BLaER1 (cell line): ENCODE data around the gene CDC7.

ENCODE experiments used
- H3K27ac ChIP-seq: shearing (Covaris generic); formaldehyde crosslinking; 2 replicates; pipeline ENCODE4 v1.8.1; 2022
- H3K27me3 ChIP-seq: shearing (Covaris generic); formaldehyde crosslinking; 2 replicates; pipeline ENCODE4 v1.8.1; 2022
- H3K36me3 ChIP-seq: shearing (Covaris generic); formaldehyde crosslinking; 2 replicates; pipeline ENCODE4 v1.8.1; 2022
- H3K4me1 ChIP-seq: shearing (Covaris generic); formaldehyde crosslinking; 2 replicates; pipeline ENCODE4 v1.8.1; 2022
- H3K4me2 ChIP-seq: shearing (Covaris generic); formaldehyde crosslinking; 2 replicates; pipeline ENCODE4 v1.8.1; 2022
- H3K4me3 ChIP-seq: shearing (Covaris generic); formaldehyde crosslinking; 2 replicates; pipeline ENCODE4 v1.8.1; 2022
- H3K9ac ChIP-seq: shearing (Covaris generic); formaldehyde crosslinking; 2 replicates; pipeline ENCODE4 v1.8.1; 2022
- H3K9me3 ChIP-seq: shearing (Covaris generic); formaldehyde crosslinking; 2 replicates; pipeline ENCODE4 v1.8.1; 2022
- H4K20me1 ChIP-seq: shearing (Covaris generic); formaldehyde crosslinking; 2 replicates; pipeline ENCODE4 v1.8.1; 2022
- Cebpa-rat ChIP-seq: shearing (Covaris generic); IDR thresholded peaks from 2 replicates; pipeline ENCODE4 v1.8.1; 2022

CDC7 gene

DNA sequence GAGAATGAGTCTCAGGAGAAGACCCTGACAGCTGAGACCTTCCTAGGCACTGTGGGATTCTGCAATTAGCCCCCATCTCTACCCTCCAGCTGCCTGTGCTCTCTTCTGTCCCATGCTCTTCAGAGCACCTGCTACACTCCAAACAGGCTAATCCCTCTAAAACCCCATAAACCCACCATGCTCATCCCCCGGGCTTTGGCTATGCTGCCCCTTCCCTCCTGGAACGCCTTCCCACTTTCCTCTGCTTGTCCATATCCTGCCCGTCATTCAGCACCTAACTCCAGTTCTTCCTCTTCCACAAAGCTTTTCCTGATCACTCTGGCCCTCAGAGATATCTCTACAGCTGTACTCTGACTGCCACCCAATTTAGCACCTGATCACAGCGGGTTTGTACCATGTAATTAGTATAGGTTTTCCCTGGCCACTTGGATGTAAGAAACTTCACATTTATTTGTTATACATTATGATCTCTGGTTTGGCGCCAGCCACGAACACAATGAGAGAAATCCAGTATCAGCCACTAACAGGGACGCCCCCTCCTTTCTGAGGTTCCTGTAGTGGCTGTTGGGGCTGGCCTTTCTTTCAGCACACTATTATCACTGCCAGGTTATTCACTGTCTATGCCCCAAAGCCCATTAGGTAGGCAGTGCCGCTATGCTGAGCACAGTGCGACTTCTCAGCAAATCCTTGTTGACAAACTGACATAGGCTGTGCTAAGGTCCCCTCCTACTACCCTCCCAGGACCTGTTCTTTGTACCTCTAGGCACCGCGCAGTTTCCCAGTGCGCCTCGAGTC is 45.1 kb downstream of the CDC7 start:
- peaks cover 40% of the 10 kb centered on the region for H3K4me1 ChIP-seq
- H3K27ac ChIP-seq, result no peak overlapping the region; the same call in 1 of the 2 replicates
- no peak overlapping the region for H3K9ac ChIP-seq
- H3K9me3 ChIP-seq, result peaks cover 12% of the 10 kb centered on the region
- no peaks in the 10 kb centered on the region for H3K36me3 ChIP-seq
- H3K27me3 ChIP-seq, result no peaks in the 10 kb centered on the region
- no peaks in the 10 kb centered on the region for H4K20me1 ChIP-seq
- no peak overlapping the region for H3K4me3 ChIP-seq
- TF ChIP-seq Cebpa-rat, result no peak
- no peak overlapping the region for H3K4me2 ChIP-seq

DNA sequence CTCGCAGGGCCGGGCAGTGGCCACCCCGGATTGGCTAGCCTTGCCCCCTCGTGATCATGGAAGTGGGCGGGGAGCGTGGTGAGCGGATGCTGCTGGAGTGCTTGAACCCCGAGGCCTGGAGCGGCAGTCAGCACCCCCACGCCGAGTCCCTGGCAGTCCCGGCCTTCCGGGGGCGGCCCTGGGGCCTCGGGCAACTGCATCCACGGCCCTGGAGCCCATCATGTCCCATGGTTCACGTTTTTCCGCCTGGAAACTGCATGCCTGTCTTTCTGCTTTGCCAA is 45.6 kb downstream of the CDC7 start:
- no peak overlapping the region for H3K9ac ChIP-seq
- no peaks in the 10 kb centered on the region for H3K36me3 ChIP-seq
- H3K27ac ChIP-seq, result no peak overlapping the region; the same call in 1 of the 2 replicates
- H3K27me3 ChIP-seq, result no peaks in the 10 kb centered on the region
- TF ChIP-seq Cebpa-rat, result no peak
- H4K20me1 ChIP-seq, result no peaks in the 10 kb centered on the region
- peaks cover 12% of the 10 kb centered on the region for H3K9me3 ChIP-seq
- H3K4me1 ChIP-seq, result peaks cover 42% of the 10 kb centered on the region
- H3K4me3 ChIP-seq, result no peak overlapping the region
- H3K4me2 ChIP-seq, result no peak overlapping the region

DNA sequence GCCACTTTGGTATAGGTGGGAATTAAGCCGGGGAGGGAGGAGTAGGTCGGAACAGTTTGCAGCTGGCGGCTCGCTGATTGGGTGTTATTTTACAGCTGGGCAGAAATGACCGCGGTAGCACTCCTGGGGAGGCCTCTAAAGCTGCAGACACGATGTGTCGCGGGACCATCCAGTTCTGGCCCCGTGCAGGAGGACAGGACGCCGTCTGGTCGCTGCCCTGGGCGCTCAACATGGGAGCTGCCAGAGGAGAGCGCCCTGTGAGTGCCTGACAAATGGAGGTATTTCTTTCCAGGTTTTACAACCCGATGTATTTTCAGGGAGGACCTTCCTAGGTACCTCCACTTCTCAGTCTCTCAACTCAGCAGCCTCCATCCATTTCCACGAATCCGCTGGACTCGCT is 46.2 kb downstream of the CDC7 start:
- Histone ChIP-seq H3K4me1 (peaks cover 41% of the 10 kb centered on the region), H3K4me3 (no peak overlapping the region), H3K4me2 (peak overlapping the region; percentile 86; the same call in 1 of the 2 replicates), H3K9me3 (peaks cover 12% of the 10 kb centered on the region), H3K27ac (peak overlapping the region; percentile 55; the same call in 1 of the 2 replicates), H3K27me3 (no peaks in the 10 kb centered on the region), H3K9ac (no peak overlapping the region), H3K36me3 (no peaks in the 10 kb centered on the region), H4K20me1 (no peaks in the 10 kb centered on the region)
- no peak for TF ChIP-seq Cebpa-rat

DNA sequence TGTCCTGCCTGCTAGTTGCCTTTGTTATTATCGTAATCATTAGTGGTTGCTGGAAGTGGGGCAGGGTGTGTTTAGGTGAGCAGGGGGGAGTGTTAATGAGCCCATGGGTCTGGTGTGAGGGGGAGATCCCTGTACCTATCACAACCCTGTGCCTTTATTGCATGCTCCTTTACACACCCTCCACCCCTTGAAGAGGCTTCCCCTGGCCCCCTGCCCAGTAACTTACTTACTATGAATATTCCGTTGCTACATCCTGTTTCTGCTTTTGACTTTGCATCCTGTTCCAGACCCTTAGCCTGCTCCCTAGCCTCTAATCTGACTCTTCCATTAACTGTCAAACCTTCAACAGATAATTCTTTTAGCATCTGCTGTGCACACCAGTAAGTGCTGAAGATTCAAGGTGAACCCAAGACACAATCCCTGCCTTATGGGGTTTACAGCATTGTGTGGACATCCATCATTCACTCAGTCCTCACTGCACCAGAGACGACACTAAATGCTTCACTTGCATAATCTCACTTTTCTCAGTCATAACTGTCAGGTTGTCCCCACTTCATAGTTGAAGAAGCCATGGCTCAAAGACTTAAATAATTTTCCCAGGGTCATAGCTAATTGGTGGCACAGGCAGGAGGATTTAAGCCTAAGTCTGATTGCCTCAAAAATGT is 47.9 kb downstream of the CDC7 start:
- Histone ChIP-seq H3K4me1 (peaks cover 36% of the 10 kb centered on the region), H3K4me2 (peak overlapping the region; percentile 86), H3K4me3 (peak overlapping the region; percentile 9; the same call in 1 of the 2 replicates), H3K27ac (peak overlapping the region; percentile 55), H3K36me3 (no peaks in the 10 kb centered on the region), H3K9ac (peak overlapping the region; percentile 51), H3K9me3 (peaks cover 12% of the 10 kb centered on the region), H3K27me3 (no peaks in the 10 kb centered on the region), H4K20me1 (no peaks in the 10 kb centered on the region)
- no peak for TF ChIP-seq Cebpa-rat

DNA sequence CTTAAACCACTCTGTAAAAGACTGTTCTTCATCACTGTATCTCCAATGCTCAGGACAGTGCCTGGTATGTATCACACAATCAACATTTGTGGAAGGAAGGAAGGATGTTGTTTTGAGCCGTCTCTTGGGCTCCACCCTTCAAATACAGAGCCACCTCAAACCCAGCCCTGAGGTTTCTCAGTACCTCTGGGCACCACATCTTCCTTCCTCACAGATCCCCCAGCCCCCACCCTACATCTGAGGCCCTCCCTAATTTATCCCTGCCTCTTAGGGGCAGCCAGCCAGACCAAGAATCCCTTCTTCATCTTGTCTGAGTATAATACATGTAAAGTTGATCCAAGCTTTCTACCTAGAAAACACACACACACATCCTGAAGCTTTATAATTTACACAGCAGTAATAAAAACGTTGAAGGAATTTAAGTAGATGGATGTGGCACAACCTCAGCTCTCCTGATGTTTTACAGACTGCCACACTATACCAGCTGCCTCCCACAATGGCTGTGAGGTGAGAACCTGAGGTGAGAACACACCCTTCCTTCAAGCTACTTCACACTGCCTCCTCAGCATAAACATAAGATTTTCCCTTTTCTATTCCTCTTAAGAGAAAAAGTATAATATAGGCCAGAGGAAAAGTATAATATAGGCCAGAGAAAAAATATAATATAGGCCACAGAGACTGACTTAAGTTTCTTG is 48.5 kb downstream of the CDC7 start:
- H3K9ac ChIP-seq, result peak overlapping the region; percentile 51
- H3K36me3 ChIP-seq, result no peaks in the 10 kb centered on the region

DNA sequence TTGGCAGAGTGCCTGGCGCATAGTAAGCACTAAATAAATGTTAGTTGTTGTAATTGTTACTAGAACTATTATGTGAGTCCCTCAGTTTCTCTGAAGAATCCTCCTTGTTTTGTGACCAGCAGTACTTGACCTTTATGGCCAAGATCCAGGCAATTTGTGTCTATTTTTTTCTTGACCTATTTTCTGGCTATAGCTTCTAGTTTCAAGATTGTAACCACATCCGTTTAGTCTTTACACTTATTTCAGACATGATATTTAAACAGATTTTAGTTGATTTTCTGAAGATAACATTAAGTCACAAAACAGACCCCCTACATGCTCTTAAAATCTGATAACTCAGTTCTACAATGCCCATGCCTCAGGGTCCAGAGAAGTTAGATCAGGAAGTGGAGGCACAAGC is 50.3 kb downstream of the CDC7 start:
- H3K36me3 ChIP-seq, result no peaks in the 10 kb centered on the region
- no peak overlapping the region for H3K9ac ChIP-seq
- no peak overlapping the region; the same call in 1 of the 2 replicates for H3K4me2 ChIP-seq
- no peak for TF ChIP-seq Cebpa-rat
- H3K27me3 ChIP-seq, result no peaks in the 10 kb centered on the region
- no peaks in the 10 kb centered on the region for H4K20me1 ChIP-seq
- peaks cover 12% of the 10 kb centered on the region for H3K9me3 ChIP-seq
- no peak overlapping the region for H3K4me3 ChIP-seq
- no peak overlapping the region for H3K27ac ChIP-seq
- H3K4me1 ChIP-seq, result peaks cover 54% of the 10 kb centered on the region

More for the DNA sequence above, 48.5 kb downstream of the CDC7 start:
- TF ChIP-seq Cebpa-rat, result no peak
- H3K4me1 ChIP-seq, result peaks cover 36% of the 10 kb centered on the region
- no peaks in the 10 kb centered on the region for H3K27me3 ChIP-seq
- peaks cover 12% of the 10 kb centered on the region for H3K9me3 ChIP-seq
- peak overlapping the region; percentile 9; the same call in 1 of the 2 replicates for H3K4me3 ChIP-seq
- peak overlapping the region; percentile 55 for H3K27ac ChIP-seq
- H4K20me1 ChIP-seq, result no peaks in the 10 kb centered on the region
- H3K4me2 ChIP-seq, result peak overlapping the region; percentile 86

DNA sequence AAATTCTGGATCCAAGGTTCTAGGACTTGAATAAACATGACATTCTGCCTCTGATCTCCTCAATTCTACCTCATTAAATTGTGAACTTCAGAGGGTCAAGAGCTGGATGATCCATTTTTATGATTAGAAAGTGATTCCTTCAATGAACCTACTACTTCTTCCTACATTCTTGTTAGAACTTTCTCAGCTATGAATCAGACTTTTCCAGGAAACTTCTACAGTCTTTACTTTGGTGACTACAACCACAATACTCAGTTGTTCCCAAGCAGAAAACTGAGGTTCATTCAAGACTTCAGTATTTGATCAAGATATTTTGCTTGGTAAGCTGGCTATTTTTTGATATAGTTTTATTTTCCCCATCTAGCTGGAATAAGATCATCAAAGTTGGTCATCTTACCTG is 51.4 kb downstream of the CDC7 start:
- no peaks in the 10 kb centered on the region for H3K36me3 ChIP-seq
- TF ChIP-seq Cebpa-rat, result no peak
- H3K9ac ChIP-seq, result no peak overlapping the region
- no peaks in the 10 kb centered on the region for H3K27me3 ChIP-seq
- no peak overlapping the region for H3K4me3 ChIP-seq
- peaks cover under 1% of the 10 kb centered on the region for H3K9me3 ChIP-seq
- no peak overlapping the region for H3K27ac ChIP-seq
- H3K4me1 ChIP-seq, result peaks cover 55% of the 10 kb centered on the region
- H4K20me1 ChIP-seq, result no peaks in the 10 kb centered on the region
- no peak overlapping the region for H3K4me2 ChIP-seq

DNA sequence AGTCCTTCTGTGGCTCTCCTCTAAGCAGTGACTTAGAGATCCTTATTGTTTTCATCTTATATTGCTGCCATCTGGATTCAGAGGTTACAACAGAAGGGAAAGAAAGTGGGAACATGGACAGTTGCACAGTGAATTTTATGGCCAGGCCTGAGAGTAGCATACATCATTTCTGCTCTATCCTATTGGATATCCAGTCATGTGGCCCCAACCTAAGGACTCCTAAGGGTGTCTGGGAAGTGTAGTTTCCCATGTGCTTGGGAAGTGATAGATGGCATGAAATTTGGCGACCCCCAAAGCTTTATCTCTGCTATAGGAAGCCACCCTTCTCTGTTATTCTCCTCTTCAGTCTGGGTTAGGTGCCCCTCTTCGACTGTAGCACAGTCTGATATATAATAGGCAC is 51.9 kb downstream of the CDC7 start:
- Histone ChIP-seq H3K27ac (no peak overlapping the region), H3K36me3 (no peaks in the 10 kb centered on the region), H3K4me3 (no peak overlapping the region), H3K4me1 (peaks cover 50% of the 10 kb centered on the region), H3K9ac (no peak overlapping the region), H3K27me3 (no peaks in the 10 kb centered on the region), H3K4me2 (no peak overlapping the region), H3K9me3 (no peaks in the 10 kb centered on the region; the same call in 1 of the 2 replicates), H4K20me1 (no peaks in the 10 kb centered on the region)
- TF ChIP-seq Cebpa-rat, result no peak

DNA sequence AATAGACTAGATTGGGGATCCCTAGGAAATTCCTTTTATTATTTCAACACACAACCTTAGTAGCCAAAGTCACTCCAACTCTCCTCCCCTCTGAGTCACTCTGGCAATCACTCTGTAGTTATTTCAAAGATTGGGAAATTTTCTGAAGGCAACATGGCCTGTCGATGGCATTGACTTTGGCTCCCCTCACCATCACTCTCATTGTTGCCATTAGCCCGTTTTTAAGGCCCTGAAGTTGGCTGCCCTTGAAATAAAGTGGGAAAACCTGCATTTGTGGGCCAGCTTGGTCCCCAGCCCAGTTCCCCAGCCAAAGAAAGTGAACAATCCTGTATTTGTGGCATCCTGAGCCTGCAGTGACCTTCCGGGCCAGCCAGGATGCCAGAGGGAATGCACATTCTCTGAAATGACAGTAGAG is 52.5 kb downstream of the CDC7 start:
- Histone ChIP-seq H3K4me2 (no peak overlapping the region), H4K20me1 (no peaks in the 10 kb centered on the region), H3K9ac (no peak overlapping the region), H3K9me3 (no peaks in the 10 kb centered on the region; the same call in 1 of the 2 replicates), H3K27me3 (no peaks in the 10 kb centered on the region), H3K36me3 (no peaks in the 10 kb centered on the region), H3K4me1 (peaks cover 44% of the 10 kb centered on the region), H3K27ac (no peak overlapping the region), H3K4me3 (no peak overlapping the region)
- TF ChIP-seq Cebpa-rat, result no peak
